Measurements from ENCODE around the gene CRHR2.

CRHR2 gene

DNA sequence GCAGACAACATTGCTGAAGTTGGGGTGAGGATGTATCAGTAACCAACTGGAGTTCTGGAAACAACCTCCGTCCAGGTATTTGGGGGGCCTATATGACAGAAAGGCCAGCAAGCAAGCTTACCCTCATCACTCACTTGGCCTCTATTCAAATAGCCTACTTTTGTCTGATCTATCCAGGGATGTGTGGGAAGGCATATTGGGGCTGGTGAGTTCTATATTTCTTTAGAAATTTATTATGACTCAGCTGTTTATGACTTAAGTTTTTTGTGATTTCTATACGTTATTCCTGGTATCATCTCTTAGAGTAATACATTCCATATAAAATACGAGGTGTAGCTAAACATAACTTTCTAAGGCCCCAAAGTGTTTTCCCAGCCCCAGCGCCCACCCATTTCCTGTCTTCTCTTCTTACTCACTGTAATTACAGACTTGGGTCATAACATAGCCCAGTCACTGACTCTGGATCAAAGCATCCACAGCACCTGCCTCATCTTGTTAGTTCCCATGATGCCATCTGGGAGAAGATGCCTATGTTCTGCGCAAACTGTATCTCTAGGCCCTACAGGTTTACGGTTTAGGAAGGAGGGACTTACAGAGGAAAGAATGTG lies 69.5 kb downstream of the CRHR2 start:
- TF ChIP-seq TCF12 (IDR thresholded peaks at IDR 0.05; ENCODE audit: low read depth) (no peak), FOXM1 (IDR thresholded peaks at IDR 0.05; ENCODE audit: borderline replicate concordance, low read depth) (no peak), EGR1 (IDR thresholded peaks at IDR 0.05) (no peak), NFIC (IDR thresholded peaks at IDR 0.05) (no peak), YY1 (IDR thresholded peaks at IDR 0.05; ENCODE audit: low read depth) (no peak), EP300 (IDR thresholded peaks at IDR 0.05; ENCODE audit: borderline replicate concordance) (no peak), CEBPB (IDR thresholded peaks at IDR 0.05) (no peak), RAD21 (IDR thresholded peaks at IDR 0.05; ENCODE audit: low read depth) (no peak), CREB1 (IDR thresholded peaks at IDR 0.05; ENCODE audit: low read depth) (no peak)
- TF ChIP-seq, protein P1, sequence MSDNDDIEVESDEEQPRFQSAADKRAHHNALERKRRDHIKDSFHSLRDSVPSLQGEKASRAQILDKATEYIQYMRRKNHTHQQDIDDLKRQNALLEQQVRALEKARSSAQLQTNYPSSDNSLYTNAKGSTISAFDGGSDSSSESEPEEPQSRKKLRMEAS (IDR thresholded peaks at IDR 0.05), result no peak

- TF ChIP-seq TAF1 (IDR thresholded peaks at IDR 0.05; ENCODE audit: low read depth), result no peak
- TF ChIP-seq NFIC (IDR thresholded peaks at IDR 0.05), result no peak
Measured at GRCh38 chr7:30605832-30606231, 76.4 kb downstream of the CRHR2 start.

DNA sequence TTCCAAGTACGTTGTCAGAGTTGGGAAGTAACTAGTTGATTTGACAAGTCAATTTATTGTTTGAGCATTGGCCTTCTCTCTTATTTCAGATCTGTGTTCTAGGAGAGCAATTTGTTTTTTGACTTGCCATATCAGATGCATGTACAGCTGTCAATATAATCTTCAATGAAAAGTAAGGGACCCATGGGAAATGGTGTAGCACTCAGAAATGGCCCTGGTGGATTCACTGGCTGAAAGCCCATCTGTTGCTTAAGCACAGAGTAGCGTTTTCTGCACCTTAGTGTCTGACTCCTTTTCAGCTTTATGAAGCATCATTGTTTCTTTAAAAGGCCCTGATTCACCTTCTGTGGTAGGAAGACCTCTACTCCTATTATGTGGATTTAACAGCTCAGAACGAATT lies 77.4 kb downstream of the CRHR2 start:
- TF ChIP-seq, protein P2, sequence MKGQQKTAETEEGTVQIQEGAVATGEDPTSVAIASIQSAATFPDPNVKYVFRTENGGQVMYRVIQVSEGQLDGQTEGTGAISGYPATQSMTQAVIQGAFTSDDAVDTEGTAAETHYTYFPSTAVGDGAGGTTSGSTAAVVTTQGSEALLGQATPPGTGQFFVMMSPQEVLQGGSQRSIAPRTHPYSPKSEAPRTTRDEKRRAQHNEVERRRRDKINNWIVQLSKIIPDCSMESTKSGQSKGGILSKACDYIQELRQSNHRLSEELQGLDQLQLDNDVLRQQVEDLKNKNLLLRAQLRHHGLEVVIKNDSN (IDR thresholded peaks at IDR 0.05), result no peak
- TF ChIP-seq FOXM1 (IDR thresholded peaks at IDR 0.05; ENCODE audit: borderline replicate concordance, low read depth) (no peak), CEBPB (IDR thresholded peaks at IDR 0.05) (no peak), EP300 (IDR thresholded peaks at IDR 0.05; ENCODE audit: borderline replicate concordance) (no peak), YY1 (IDR thresholded peaks at IDR 0.05; ENCODE audit: low read depth) (no peak), RAD21 (IDR thresholded peaks at IDR 0.05; ENCODE audit: low read depth) (no peak), TEAD4 (IDR thresholded peaks at IDR 0.05) (no peak), ZBTB7A (IDR thresholded peaks at IDR 0.05; ENCODE audit: low read depth) (no peak)
